HUES64 (cell line): ENCODE measurements around the gene KCNK4.

Source experiments
- H3K27ac ChIP-seq: 2 replicates; pipeline ENCODE4 v1.7.0; 2013; ENCODE audit warnings: low read depth, low read length, inconsistent platforms
- H3K27me3 ChIP-seq: 2 replicates; pipeline ENCODE4 v1.6.1; 2013; ENCODE audit warnings: mild to moderate bottlenecking, low read length; ENCODE audit not compliant: insufficient read depth
- H3K36me3 ChIP-seq: 2 replicates; pipeline ENCODE4 v1.6.1; 2013; ENCODE audit warnings: mild to moderate bottlenecking, low read length; ENCODE audit not compliant: insufficient read depth
- H3K4me1 ChIP-seq: 2 replicates; pipeline ENCODE4 v1.6.1; 2013; ENCODE audit warnings: mild to moderate bottlenecking, low read length, moderate library complexity; ENCODE audit not compliant: insufficient read depth
- H3K4me3 ChIP-seq: 2 replicates; pipeline ENCODE4 v1.5.1; 2013; ENCODE audit warnings: mild to moderate bottlenecking, low read length, moderate library complexity
- H3K9ac ChIP-seq: 2 replicates; pipeline ENCODE4 v1.6.1; 2013; ENCODE audit warnings: mild to moderate bottlenecking, low read depth, low read length
- H3K9me3 ChIP-seq: 2 replicates; pipeline ENCODE4 v1.6.1; 2013; ENCODE audit warnings: low read depth, low read length; ENCODE audit not compliant: insufficient read depth
- WGBS: fragments of 150-250, 120-280 bp; methylation state at CpG from one replicate; pipeline ENCODE4 v1.1.7; 2013; ENCODE audit warnings: missing lambda C conversion rate; 5-methylcytosine and 5-hydroxymethylcytosine counted together

KCNK4 gene

DNA sequence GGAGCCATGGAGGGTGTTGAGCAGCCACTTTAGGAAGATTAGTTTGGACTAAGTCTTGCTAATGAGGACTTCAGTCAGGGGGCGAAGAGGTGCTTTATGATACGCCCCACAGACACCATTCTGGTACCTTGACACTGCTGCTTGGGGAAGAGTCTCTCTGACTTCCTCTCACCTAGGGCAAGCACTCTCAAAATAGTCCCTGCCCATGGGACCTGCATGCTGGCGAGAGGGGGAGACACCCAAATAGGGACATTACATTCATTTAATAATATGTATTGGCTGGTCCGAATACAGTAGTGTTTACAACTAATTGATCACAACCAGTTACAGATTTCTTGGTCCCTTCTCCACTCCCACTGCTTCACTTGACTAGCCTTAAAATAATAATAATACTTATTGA, 4.7 kb downstream of the KCNK4 start:
- H3K4me3 ChIP-seq = no peak overlapping the region
- H3K36me3 ChIP-seq = no peaks in the 10 kb centered on the region
- WGBS = 82% methylated on average over 2 of the region's 4 CpGs
- H3K27ac ChIP-seq = no peak overlapping the region
- H3K4me1 ChIP-seq = no peaks in the 10 kb centered on the region
- no peaks in the 10 kb centered on the region for H3K9me3 ChIP-seq
- peaks cover 100% of the 10 kb centered on the region for H3K27me3 ChIP-seq
- H3K9ac ChIP-seq = no peak overlapping the region

DNA sequence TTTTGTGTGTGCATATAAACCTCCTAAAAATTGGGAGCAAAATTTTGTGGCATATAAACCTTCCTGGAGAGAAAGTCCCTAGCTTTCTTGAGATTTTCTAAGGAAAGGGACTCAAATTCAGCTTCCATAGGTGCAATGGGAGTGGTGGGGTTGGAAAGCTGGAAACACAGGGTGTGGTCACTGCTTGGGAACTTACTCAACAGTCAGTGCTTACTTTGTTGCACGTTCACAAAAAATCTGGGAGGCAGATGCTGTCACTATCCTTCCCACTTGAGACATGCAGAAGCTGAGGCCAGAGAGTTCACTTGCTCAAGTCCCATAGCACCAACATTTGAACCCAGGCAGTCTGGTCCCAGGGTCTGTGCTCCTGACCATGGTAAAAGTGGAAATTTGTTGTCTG, 5.1 kb downstream of the KCNK4 start:
- peaks cover 100% of the 10 kb centered on the region for H3K27me3 ChIP-seq
- no peaks in the 10 kb centered on the region for H3K9me3 ChIP-seq
- no peak overlapping the region for H3K9ac ChIP-seq
- WGBS = 35% methylated on average over 1 of the region's 1 CpG
- H3K27ac ChIP-seq = no peak overlapping the region
- no peaks in the 10 kb centered on the region for H3K4me1 ChIP-seq
- H3K36me3 ChIP-seq = no peaks in the 10 kb centered on the region
- H3K4me3 ChIP-seq = no peak overlapping the region

DNA sequence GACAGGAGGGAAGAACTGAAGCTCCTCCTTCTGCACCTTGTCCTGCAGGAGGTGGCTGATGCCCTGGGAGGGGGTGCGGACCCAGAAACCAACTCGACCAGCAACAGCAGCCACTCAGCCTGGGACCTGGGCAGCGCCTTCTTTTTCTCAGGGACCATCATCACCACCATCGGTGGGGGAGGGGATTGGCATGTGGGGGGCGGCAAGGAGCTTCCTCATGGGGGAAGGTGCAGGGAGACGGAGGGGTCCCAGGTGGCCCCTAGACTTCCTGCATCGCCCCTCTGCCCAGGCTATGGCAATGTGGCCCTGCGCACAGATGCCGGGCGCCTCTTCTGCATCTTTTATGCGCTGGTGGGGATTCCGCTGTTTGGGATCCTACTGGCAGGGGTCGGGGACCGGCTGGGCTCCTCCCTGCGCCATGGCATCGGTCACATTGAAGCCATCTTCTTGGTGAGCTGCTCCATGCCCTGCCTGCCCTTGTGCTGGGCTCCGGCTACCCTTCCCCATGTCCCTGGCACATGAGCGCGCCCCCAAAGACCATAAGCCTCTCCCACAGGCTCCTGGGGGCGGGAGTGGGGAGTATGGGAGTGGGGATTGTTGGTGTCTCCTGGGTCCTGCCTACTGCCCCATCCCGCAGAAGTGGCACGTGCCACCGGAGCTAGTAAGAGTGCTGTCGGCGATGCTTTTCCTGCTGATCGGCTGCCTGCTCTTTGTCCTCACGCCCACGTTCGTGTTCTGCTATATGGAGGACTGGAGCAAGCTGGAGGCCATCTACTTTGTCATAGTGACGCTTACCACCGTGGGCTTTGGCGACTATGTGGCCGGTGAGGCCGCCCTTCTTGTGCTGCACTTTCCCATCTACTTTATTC, 6.0 kb downstream of the KCNK4 start:
- WGBS = 49% methylated on average over 34 of the region's 34 CpGs
- H3K27me3 ChIP-seq = peaks cover 100% of the 10 kb centered on the region
- no peak overlapping the region for H3K9ac ChIP-seq
- no peaks in the 10 kb centered on the region for H3K36me3 ChIP-seq
- no peak overlapping the region for H3K4me3 ChIP-seq
- H3K4me1 ChIP-seq = no peaks in the 10 kb centered on the region
- no peaks in the 10 kb centered on the region for H3K9me3 ChIP-seq
- no peak overlapping the region for H3K27ac ChIP-seq

DNA sequence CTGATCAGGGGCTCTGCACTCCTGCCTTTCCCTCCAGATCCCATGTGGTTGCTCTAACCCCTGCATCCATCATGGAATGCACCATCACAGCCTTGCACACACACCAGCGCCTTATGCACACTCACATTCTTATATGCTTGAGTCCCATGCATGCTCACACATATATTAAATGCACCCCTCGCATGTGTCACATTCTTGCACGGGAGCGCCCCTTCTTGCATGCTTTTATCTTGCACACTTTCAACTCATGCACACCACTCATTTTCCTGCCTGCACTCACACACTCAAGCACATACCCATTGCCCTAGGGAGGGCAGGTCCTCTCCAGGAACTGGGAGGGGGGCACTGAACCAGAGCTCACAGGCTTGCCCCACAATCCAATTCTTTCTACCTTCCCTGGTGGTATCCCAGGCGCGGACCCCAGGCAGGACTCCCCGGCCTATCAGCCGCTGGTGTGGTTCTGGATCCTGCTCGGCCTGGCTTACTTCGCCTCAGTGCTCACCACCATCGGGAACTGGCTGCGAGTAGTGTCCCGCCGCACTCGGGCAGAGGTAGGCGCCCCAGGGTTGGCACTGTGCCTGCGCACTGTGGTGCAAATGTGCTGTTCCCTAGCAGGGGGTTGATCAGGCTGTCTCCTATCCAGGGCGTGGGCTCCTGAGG, 6.7 kb downstream of the KCNK4 start:
- WGBS = 81% methylated on average over 18 of the region's 18 CpGs
- H3K9me3 ChIP-seq = no peaks in the 10 kb centered on the region
- H3K27me3 ChIP-seq = peaks cover 92% of the 10 kb centered on the region

DNA sequence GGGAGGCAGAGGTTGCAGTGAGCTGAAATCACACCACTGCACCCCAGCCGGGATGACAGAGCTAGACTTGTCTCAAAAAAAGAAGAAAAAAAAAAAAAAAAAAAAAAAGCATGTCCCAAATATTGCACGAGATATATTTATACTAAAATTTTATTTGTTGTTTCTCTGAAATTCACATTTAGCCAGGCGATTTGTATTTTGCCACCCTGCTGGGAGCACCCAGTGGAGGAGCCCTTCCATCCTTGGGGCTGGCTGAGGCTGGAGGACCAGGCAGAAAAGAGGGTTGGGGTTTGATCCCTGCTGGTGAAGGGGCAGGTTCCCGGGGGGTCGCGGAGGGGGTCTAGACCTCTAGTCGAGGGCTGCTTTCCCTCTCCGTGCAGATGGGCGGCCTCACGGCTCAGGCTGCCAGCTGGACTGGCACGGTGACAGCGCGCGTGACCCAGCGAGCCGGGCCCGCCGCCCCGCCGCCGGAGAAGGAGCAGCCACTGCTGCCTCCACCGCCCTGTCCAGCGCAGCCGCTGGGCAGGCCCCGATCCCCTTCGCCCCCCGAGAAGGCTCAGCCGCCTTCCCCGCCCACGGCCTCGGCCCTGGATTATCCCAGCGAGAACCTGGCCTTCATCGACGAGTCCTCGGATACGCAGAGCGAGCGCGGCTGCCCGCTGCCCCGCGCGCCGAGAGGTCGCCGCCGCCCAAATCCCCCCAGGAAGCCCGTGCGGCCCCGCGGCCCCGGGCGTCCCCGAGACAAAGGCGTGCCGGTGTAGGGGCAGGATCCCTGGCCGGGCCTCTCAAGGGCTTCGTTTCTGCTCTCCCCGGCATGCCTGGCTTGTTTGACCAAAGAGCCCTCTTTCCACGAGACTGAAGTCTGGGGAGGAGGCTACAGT, 8.1 kb downstream of the KCNK4 start:
- WGBS = 6% methylated on average over 58 of the region's 60 CpGs
- H3K4me3 ChIP-seq = peak overlapping the region; percentile 45; the same call in 1 of the 2 replicates
- H3K27me3 ChIP-seq = peaks cover 78% of the 10 kb centered on the region

More for the DNA sequence above, 6.7 kb downstream of the KCNK4 start:
- Histone ChIP-seq H3K4me3 (no peak overlapping the region), H3K27ac (no peak overlapping the region), H3K9ac (no peak overlapping the region), H3K4me1 (no peaks in the 10 kb centered on the region), H3K36me3 (no peaks in the 10 kb centered on the region)

DNA sequence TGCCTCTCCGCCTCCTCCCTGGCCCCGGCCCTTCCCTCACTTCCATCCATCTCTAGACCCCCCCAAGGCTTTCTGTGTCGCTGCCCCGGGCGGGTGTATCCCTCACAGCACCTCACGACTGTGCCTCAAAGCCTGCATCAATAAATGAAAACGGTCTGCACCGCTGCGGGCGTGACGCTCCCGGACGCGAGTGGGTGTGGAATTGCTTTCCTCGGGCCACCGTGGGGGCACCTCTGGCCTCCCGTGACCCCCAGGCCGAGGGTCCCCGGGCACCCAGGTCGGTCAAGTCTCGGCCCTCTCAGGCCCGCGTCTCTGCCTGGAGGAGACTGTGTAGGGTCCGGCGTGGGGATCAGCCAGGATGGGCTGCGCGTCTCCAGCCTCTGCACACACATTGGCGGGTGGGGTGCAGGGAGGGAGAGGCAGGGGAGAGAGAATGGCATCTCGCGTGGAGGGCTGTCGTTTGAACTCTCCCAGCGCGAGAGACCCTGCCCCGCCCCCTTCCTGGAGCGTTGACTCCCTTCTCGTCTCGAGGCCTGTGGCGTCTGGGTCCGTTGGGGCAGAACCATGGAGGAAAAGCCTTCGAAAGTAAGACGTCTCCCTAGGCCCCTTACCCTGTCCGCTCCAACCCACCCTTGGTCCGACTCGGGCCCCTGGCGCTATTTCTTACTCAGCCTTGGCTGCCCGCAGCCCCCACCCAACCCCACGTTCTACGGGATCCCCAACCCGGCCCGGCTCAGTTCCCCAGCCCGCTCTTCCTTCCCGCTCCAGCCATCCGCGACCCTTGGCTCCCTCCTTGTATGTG, 8.9 kb downstream of the KCNK4 start, which contains the start of gene CATSPERZ:
TSS of gene CATSPERZ (plus strand) at position 512 of the 802 bp plus-strand sequence. CDS start at position 565, 53 bp downstream.
- H3K4me3 ChIP-seq = peak within 1 kb of the TSS; percentile 45
- no peaks in the 10 kb centered on the region for H3K9me3 ChIP-seq
- no peaks in the 10 kb centered on the region for H3K36me3 ChIP-seq
- H3K27ac ChIP-seq = no peak within 1 kb of the TSS; the same call in 1 of the 2 replicates
- H3K9ac ChIP-seq = no peak within 1 kb of the TSS
- 10% methylated on average over 54 of the region's 54 CpGs for WGBS
- H3K4me1 ChIP-seq = no peaks in the 10 kb centered on the region
- H3K27me3 ChIP-seq = peaks cover 70% of the 10 kb centered on the region

More for the DNA sequence above, 8.1 kb downstream of the KCNK4 start:
- no peak overlapping the region for H3K27ac ChIP-seq
- H3K9ac ChIP-seq = no peak overlapping the region
- H3K36me3 ChIP-seq = no peaks in the 10 kb centered on the region
- H3K9me3 ChIP-seq = no peaks in the 10 kb centered on the region
- no peaks in the 10 kb centered on the region for H3K4me1 ChIP-seq

DNA sequence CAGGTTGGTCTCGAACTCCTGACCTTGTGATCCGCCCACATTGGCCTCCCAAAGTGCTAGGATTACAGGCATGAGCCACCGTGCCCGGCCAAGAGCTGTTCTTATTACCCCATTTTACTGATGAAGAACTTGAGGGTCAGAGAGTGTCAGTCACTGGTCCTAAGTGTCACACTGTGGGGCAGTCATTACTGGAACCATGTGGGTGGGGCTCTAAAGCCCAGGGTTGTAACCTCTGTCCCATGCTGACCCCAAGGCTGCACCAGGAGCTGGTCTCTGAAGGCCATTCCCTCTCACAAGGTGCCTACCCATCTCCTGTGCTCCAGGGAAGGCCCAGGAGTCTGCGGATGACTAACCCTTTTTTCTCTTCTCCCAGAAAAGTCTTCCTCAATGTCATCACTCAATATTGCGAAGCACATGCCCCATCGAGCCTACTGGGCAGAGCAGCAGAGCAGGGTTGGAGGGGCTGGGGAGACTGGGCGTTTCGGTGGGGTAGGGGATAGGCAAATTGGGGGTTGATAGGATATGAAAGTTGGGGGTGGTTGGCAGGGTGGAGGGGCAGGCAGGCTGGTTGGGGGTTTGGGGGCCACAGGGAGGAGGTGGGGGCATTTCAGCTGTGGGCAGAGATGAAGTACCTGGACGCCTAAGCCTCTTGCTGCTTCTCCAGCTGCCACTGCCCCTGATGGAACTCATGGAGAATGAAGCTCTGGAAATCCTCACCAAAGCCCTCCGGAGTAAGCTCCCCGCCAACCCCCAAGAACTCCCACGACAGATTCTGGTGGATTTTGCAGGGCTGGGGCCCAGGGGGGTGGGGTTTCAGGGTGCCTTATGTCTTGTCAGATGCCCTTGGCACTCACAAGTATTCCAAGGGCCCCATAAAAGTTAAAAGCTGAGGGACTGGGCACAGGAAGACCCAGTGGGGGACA, 12.3 kb downstream of the KCNK4 start:
- 0 out of 2 replicates have a peak, but pooled peaks cover 4% of the 10 kb centered on the region for H3K36me3 ChIP-seq
- peaks cover 37% of the 10 kb centered on the region for H3K27me3 ChIP-seq
- H3K9me3 ChIP-seq = no peaks in the 10 kb centered on the region
- H3K4me3 ChIP-seq = no peak overlapping the region
- H3K27ac ChIP-seq = no peak overlapping the region; the same call in 1 of the 2 replicates
- WGBS = 85% methylated on average over 13 of the region's 13 CpGs
- peaks cover 7% of the 10 kb centered on the region; the same call in 1 of the 2 replicates for H3K4me1 ChIP-seq
- no peak overlapping the region for H3K9ac ChIP-seq

DNA sequence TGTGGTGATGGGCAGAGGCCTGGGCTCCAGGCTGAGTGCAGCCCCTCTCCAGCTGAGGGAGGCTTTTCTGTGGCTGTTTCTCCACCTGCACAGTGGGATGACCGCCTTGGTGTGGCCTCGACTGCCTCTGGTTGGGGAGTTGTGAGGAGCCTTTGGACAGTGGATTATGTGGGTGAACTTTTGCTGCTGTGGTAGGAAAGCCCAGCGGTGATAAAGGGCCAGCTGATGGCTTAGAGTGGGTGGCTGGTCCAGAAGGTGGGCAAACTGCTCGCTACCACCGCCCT, 12.9 kb downstream of the KCNK4 start:
- WGBS = 53% methylated on average over 5 of the region's 5 CpGs
- Histone ChIP-seq H3K36me3 (0 out of 2 replicates have a peak, but pooled peaks cover 4% of the 10 kb centered on the region), H3K4me1 (peaks cover 7% of the 10 kb centered on the region; the same call in 1 of the 2 replicates), H3K4me3 (peak overlapping the region; percentile 70), H3K27me3 (peaks cover 31% of the 10 kb centered on the region), H3K27ac (no peak overlapping the region; the same call in 1 of the 2 replicates), H3K9me3 (no peaks in the 10 kb centered on the region), H3K9ac (no peak overlapping the region)

DNA sequence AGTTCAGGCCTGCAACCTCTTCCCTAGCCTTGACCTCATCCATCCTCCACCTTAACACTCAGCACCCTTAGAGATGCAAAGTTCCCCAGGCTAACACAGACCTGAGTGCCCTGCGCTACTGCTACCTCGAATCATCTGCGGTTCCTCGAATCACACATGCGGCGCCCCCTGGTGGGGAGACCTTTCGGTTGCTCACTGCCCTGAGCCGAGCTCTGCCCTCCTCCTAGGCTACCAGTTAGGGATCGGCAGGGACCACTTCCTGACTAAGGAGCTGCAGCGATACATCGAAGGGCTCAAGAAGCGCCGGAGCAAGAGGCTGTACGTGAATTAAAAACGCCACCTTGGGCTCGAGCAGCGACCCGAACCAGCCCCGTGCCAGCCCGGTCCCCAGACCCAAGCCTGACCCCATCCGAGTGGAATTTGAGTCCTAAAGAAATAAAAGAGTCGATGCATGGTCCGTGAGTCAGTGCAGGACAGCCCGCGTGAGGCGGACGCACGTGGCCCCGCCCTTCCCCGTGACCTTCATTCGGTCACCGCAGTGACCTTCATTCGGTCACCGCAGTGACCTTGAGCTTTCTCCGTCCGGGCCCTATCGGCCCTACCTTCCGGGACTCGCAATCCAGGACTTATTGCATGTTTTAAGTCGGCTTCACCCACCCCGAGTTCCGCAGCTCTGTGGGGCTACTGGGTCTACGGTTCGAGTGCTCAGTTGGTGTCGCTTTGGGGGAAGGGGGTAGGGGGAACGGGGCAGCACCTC, 13.4 kb downstream of the KCNK4 start:
- peak overlapping the region; percentile 70 for H3K4me3 ChIP-seq
- 0 out of 2 replicates have a peak, but pooled peaks cover 4% of the 10 kb centered on the region for H3K36me3 ChIP-seq
- WGBS = under 1% methylated on average over 46 of the region's 46 CpGs
- H3K27me3 ChIP-seq = peaks cover 26% of the 10 kb centered on the region
- peak overlapping the region; percentile 98 for H3K27ac ChIP-seq
- H3K4me1 ChIP-seq = peaks cover 7% of the 10 kb centered on the region; the same call in 1 of the 2 replicates
- H3K9me3 ChIP-seq = no peaks in the 10 kb centered on the region
- H3K9ac ChIP-seq = peak overlapping the region; percentile 93
